Measurements from ENCODE around the gene VSTM4. TPM values are rescaled to one million over a fixed set of nuclear protein-coding genes. Genes with fewer than 3 reads are reported as not detected.

Gene VSTM4
- total and polyA plus RNA-seq, 8 donors = 0.32 to 2.4 (median 0.57) TPM

- 79 to 80% methylated on average over 5 of the region's 5 CpGs for WGBS, 2 donors
- intact Hi-C loops (cut with DNase I) = no loop called here
- Histone ChIP-seq H3K36me3 (no peaks in the 10 kb centered on the region), H3K9me3 (no peaks in the 10 kb centered on the region), H3K4me1 (no peaks in the 10 kb centered on the region), H3K27ac (no peak overlapping the region), H3K27me3 (no peaks in the 10 kb centered on the region), H3K4me3 (no peak overlapping the region)
- no peak for TF ChIP-seq CTCF (IDR thresholded peaks at IDR 0.05)
- FAIRE-seq = no peak
- no peak for DNase-seq
- ATAC-seq = no peak
Measured at GRCh38 chr10:49116509-49117375, 1.4 kb upstream of the VSTM4 start.

DNA sequence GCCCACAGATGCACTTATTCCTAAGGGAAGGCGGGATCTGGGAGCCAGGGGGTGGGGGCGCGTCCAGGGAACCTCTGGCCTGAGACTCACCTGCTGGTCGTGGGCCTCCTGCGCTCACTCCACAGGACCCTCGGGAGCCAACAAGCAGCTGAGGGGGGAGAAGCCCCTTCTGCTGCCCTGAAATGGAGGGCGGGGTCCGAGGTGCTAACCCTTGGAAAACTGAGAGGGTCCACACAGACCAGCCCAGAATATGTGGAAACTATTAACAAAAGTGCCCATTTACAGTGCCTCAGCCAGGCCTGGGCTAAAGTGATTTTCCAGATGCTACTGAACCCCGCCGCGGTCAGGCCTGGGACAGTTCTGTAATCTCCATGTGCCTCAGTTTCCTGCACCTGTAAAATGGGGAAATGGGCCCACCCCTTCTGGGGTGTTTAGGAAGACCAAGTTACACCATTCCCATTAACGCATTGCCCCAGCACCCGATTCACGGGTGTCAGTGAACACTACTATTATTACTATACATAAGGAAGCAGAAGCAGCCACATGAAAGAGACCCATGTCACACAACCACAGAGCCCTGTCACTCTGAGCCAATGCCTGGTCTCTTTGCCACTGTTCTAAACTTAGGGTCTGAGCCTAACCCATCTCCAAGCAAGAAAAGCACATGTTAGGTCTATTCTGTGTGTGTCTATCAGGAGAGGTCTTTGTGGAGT is 630 bp upstream of the VSTM4 start:
- TF ChIP-seq CTCF (IDR thresholded peaks at IDR 0.05) = no peak
- intact Hi-C loops (cut with DNase I) = no loop called here
- Histone ChIP-seq H3K4me1 (no peaks in the 10 kb centered on the region), H3K27me3 (no peaks in the 10 kb centered on the region), H3K4me3 (peak overlapping the region in 1 of 4 donors; percentile 37), H3K27ac (no peak overlapping the region), H3K9me3 (no peaks in the 10 kb centered on the region), H3K36me3 (no peaks in the 10 kb centered on the region)
- no peak for FAIRE-seq
- DNase-seq = no peak
- no peak for ATAC-seq
- 80 to 81% methylated on average over 14 of the region's 14 CpGs for WGBS, 2 donors

GRCh38 chr10:49114718-49115014 is 656 bp downstream of the VSTM4 start:
- intact Hi-C loops (cut with DNase I) = no loop called here
- DNase-seq (no peak), FAIRE-seq (no peak), ATAC-seq (no peak)
- Histone ChIP-seq H3K27ac (no peak overlapping the region), H3K4me1 (no peaks in the 10 kb centered on the region), H3K36me3 (no peaks in the 10 kb centered on the region), H3K4me3 (peak overlapping the region in 3 of 4 donors; percentile 10 to 42 (median 37)), H3K9me3 (no peaks in the 10 kb centered on the region), H3K27me3 (no peaks in the 10 kb centered on the region)
- 41 to 50% methylated on average over 9 of the region's 9 CpGs for WGBS, 2 donors
- no peak for TF ChIP-seq CTCF (IDR thresholded peaks at IDR 0.05)

DNA sequence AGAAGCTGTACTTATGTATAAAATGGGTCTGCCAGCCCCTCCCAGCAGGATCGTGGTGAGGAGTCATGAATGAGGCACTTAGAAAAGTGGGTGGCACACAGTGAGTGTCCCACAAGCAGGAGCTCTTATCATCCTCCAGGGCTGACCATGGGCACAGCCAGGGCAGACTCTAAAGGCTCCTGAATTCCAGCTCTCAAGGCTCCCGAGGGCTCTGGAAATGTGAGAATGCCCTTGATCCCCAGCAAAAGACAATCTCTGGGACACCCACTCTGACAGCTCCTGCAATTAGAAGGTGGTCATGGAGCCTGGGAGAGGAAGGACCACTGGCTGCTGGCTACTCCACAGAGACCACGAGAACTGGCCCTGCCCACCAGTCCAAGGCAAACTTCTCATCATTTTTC is 1.6 kb downstream of the VSTM4 start:
- DNase-seq (no peak), FAIRE-seq (no peak), ATAC-seq (no peak)
- intact Hi-C loops (cut with DNase I) = no loop called here
- no peak for TF ChIP-seq CTCF (IDR thresholded peaks at IDR 0.05)
- Histone ChIP-seq H3K4me1 (no peaks in the 10 kb centered on the region), H3K36me3 (no peaks in the 10 kb centered on the region), H3K4me3 (no peak overlapping the region), H3K9me3 (no peaks in the 10 kb centered on the region), H3K27ac (no peak overlapping the region), H3K27me3 (no peaks in the 10 kb centered on the region)
- WGBS, 2 donors = 60 to 61% methylated on average over 3 of the region's 3 CpGs

DNA sequence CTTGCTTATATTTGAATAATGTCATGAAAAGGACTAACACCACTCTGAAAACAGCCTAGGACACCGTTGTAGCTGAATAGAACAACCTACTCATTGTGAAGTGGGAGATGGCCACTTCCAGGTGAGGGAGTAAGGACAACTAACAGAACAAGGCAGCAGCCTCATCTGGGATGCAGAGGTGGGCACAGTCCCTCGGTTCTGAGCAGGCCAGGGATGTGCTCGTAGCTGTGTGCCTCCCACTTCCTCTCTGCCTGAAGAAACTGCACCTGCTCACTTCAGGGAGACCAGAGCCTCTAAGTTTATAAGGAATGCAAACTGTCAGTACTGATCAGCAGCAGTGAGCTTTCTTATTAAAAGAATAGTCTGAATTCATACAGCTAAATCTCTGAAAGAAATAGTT is 2.5 kb downstream of the VSTM4 start:
- FAIRE-seq (no peak), ATAC-seq (no peak), DNase-seq (no peak)
- no peaks in the 10 kb centered on the region for H3K36me3 ChIP-seq
- no peaks in the 10 kb centered on the region for H3K4me1 ChIP-seq
- no peaks in the 10 kb centered on the region for H3K9me3 ChIP-seq
- intact Hi-C loops (cut with DNase I) = no loop called here
- no peak for TF ChIP-seq CTCF (IDR thresholded peaks at IDR 0.05)
- no peaks in the 10 kb centered on the region for H3K27me3 ChIP-seq
- WGBS, 2 donors = 39 to 51% methylated on average over 3 of the region's 3 CpGs
- no peak overlapping the region for H3K27ac ChIP-seq
- no peak overlapping the region for H3K4me3 ChIP-seq
